ENCODE data around the gene HSPA2. TPM values are rescaled to one million over a fixed set of nuclear protein-coding genes. Genes with fewer than 3 reads are reported as not detected.
A peak's percentile ranks its signal among the peaks of the same experiment; 100 is the strongest.

The HSPA2 gene
- 1 to 10 TPM in 1 of 6 donors, under 1 TPM in 4, not detected in 1; 0.30 to 1.3 (median 0.36) TPM for polyA plus RNA-seq (ENCODE audit: low read depth in 6 of 6)

DNA sequence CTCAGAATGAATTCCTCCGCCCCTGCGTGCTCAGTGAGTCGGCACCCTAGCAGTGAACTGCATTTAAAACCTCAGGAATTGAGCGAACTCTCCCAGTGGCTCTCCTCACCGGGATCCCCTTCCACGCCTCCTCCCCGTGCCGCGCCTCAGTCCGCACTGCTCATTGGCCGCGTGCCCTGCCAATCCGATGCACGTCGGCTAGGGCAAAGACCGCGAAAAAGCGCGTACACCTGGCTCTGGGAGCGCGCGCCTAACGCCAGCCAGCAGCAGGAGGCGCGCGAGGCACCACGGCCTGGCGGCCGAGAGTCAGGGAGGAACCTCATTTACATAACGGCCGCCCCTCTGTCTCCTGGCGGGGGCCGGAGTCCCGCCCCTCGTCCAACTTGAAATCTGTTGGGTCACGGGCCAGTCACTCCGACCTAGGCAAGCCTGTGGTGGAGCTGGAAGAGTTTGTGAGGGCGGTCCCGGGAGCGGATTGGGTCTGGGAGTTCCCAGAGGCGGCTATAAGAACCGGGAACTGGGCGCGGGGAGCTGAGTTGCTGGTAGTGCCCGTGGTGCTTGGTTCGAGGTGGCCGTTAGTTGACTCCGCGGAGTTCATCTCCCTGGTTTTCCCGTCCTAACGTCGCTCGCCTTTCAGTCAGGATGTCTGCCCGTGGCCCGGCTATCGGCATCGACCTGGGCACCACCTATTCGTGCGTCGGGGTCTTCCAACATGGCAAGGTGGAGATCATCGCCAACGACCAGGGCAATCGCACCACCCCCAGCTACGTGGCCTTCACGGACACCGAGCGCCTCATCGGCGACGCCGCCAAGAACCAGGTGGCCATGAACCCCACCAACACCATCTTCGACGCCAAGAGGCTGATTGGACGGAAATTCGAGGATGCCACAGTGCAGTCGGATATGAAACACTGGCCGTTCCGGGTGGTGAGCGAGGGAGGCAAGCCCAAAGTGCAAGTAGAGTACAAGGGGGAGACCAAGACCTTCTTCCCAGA, at the start of gene HSPA2:
TSS of gene HSPA2 (plus strand) at position 534 of the 995 bp plus-strand sequence. CDS start at position 643, 109 bp downstream.
- H3K4me1 Mint-ChIP-seq = peaks cover 22 to 40% (median 40%) of the 10 kb centered on the region in 3 donors
- peak within 1 kb of the TSS; percentile 84 to 96 (median 94) for H3K27ac Mint-ChIP-seq
- peak within 1 kb of the TSS; percentile 91 to 100 (median 97) for H3K4me3 Mint-ChIP-seq
- peaks cover 6 to 17% (median 8%) of the 10 kb centered on the region in 7 donors for H3K9me3 Mint-ChIP-seq
- H3K36me3 Mint-ChIP-seq = peaks cover 0 to 11% of the 10 kb centered on the region in 2 donors
- ATAC-seq (ENCODE audit: low read depth in 2 of 2) = peak; percentile 90
- H3K27me3 Mint-ChIP-seq = peaks cover 0 to 24% (median 10%) of the 10 kb centered on the region in 3 donors
- DNase-seq = peak; percentile 94

DNA sequence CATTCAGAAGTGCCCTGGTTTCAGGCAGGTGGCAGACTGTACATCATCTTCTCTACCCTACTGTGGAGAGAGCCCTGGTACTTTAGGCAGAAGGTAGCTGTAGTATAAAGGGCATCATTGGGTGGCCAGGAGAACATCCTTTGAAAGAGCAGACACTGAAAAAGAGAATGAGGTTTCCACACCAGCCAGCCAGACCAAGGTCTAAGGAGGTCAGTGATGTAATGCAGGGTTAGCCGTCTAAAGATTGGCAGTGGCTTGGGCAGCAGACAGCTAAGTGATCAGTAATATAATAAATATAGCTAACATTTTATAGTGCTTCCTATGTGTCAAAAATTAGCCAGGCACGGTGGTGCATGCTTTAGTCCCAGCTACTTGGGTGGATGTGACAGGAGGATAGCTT, 48.9 kb upstream of the HSPA2 start:
- H3K36me3 Mint-ChIP-seq = peaks cover 7 to 14% of the 10 kb centered on the region in 2 donors

DNA sequence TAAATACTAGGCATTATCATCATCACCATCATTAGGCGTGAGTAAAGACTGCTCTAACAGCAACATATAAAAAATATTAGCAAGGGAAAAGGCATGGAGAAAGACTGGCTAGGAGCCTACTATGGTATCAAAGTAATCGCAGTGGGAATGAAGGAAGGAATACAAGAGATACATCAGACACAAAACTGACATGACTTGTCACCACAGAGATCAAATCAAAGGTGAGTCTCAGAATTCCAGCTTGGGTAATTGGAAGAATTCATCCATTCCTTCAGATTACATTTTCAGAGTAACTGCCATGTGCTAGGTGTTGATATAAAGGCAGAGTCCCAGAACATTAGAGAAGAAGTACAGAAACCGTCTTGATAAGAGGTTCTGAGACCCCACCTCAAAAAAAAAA, 47.1 kb upstream of the HSPA2 start:
- Mint-ChIP-seq H3K27ac (peak overlapping the region in 3 of 6 donors; percentile 24 to 70 (median 28)), H3K27me3 (no peaks in the 10 kb centered on the region), H3K9me3 (no peaks in the 10 kb centered on the region), H3K36me3 (peaks cover 2 to 10% of the 10 kb centered on the region in 2 donors), H3K4me3 (no peak overlapping the region), H3K4me1 (peaks cover 21 to 32% (median 25%) of the 10 kb centered on the region in 3 donors)
- ATAC-seq (ENCODE audit: low read depth in 2 of 2) = no peak
- no peak for DNase-seq

More for the DNA sequence above, 48.9 kb upstream of the HSPA2 start:
- peak overlapping the region in 1 of 6 donors; percentile 49 for H3K27ac Mint-ChIP-seq
- H3K4me3 Mint-ChIP-seq = no peak overlapping the region
- DNase-seq (no peak), ATAC-seq (ENCODE audit: low read depth in 2 of 2) (no peak)
- H3K9me3 Mint-ChIP-seq = no peaks in the 10 kb centered on the region
- H3K27me3 Mint-ChIP-seq = no peaks in the 10 kb centered on the region
- H3K4me1 Mint-ChIP-seq = peaks cover 21 to 26% (median 25%) of the 10 kb centered on the region in 3 donors

DNA sequence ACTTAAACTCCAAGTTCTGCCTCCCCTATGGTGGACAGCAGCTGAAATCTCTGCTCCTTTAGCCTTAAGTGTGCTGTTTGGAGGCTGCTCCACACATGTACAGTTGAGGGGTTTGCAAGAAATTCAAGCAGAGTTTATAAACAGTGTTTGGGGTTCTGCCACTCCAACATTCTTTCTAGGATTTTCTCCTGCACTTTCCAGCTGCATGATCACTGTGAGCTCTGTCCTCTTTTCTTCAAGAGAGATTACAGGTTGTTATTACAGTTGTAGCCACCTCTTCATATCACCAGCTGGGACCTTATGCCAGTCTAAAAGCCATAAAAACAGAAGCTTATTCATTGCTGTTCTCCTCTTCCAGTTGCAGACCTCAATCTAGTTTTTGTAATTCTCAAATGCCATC, 45.3 kb upstream of the HSPA2 start:
- no peak for ATAC-seq (ENCODE audit: low read depth in 2 of 2)
- no peak overlapping the region for H3K27ac Mint-ChIP-seq
- peak overlapping the region in 1 of 8 donors; percentile 6 for H3K4me3 Mint-ChIP-seq

DNA sequence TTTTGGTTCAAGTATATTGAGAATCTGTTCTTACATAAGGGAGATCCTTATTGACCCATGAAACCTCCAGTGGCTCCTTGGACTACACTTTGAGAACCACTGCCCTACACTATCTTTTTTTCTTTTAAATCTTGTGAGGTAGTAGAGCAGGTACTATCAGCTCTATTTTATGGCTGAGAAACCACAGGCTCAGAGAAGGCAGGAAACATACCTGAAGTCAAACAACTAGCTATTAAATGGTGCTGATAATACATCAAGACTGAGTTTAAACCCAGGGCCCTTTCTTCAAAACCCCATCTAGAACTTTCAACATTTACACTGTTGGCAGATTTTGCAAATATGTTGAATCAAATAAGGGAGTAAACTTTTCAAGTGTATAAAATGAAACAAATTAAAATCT, 43.8 kb upstream of the HSPA2 start:
- Mint-ChIP-seq H3K4me3 (no peak overlapping the region), H3K9me3 (no peaks in the 10 kb centered on the region), H3K27ac (no peak overlapping the region), H3K27me3 (no peaks in the 10 kb centered on the region), H3K36me3 (no peaks in the 10 kb centered on the region), H3K4me1 (peaks cover 23 to 46% (median 28%) of the 10 kb centered on the region in 3 donors)
- no peak for DNase-seq
- ATAC-seq (ENCODE audit: low read depth in 2 of 2) = no peak

More for the DNA sequence above, 45.3 kb upstream of the HSPA2 start:
- H3K36me3 Mint-ChIP-seq = peaks cover 0 to 7% of the 10 kb centered on the region in 2 donors
- H3K4me1 Mint-ChIP-seq = peaks cover 25 to 40% (median 31%) of the 10 kb centered on the region in 3 donors
- H3K9me3 Mint-ChIP-seq = no peaks in the 10 kb centered on the region
- DNase-seq = no peak
- H3K27me3 Mint-ChIP-seq = no peaks in the 10 kb centered on the region

DNA sequence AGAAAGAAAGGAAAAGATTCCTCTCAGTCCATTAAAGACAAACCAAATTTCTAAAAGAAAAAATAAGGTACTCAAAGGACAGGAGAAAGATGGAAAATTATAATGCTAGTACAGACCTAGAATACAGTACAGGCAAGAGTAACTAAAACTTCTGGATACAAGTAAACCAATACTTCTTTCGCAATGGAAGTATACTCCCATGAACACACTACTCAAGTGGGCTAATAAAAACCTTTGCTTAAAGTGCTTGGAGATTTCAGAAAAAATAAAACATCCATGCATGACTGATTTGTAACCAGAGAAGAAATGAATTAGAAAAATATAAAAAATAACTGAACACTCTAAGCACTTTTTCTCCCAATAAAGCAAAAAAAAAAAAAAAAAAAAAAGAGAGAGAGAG, 40.5 kb upstream of the HSPA2 start:
- Mint-ChIP-seq H3K4me3 (peak overlapping the region in 3 of 8 donors; percentile 20 to 54 (median 36)), H3K27ac (peak overlapping the region in 5 of 6 donors; percentile 17 to 99 (median 24)), H3K9me3 (no peaks in the 10 kb centered on the region), H3K27me3 (peaks cover 0 to 6% (median 0%) of the 10 kb centered on the region in 3 donors), H3K4me1 (peaks cover 30 to 51% (median 39%) of the 10 kb centered on the region in 3 donors), H3K36me3 (no peaks in the 10 kb centered on the region)
- ATAC-seq (ENCODE audit: low read depth in 2 of 2) = no peak
- DNase-seq = no peak

DNA sequence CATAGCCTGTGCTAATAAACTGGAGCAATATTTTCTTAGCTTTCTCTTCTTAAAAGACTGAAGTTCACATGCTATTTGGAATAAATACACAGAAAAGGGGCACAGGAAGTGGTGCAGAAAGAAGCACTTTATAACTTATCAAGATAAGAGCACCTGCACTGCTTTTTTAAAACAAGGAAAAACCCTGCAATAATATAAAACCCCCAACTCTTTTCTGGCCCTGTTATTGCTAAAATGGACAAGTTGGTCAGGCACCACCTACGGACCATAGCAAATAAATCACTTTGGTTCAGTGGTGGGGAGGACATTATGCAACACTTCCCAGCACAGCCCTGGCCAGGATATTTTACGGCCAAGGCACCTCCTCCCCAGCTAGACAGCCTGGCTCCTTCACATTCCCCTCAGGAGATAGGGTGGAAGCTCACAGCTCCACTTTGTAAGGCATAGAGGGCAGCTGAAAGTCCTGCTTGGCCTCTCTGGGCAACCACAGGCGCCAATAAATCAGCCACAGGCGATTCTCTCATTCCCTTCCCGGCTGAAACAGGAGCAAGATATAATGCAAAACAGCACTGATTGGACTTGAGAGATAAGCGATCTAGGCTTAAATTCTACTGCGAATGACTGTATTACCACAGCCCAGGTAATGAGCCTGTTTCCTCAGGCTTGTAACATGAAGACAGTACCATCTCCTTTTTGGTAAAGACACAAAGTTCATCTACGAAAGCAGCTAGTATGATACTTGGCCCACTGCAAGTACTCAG, 39.0 kb upstream of the HSPA2 start:
- Mint-ChIP-seq H3K4me3 (peak overlapping the region; percentile 47 to 99 (median 91)), H3K27ac (peak overlapping the region; percentile 71 to 99 (median 98)), H3K4me1 (peaks cover 42 to 60% (median 54%) of the 10 kb centered on the region in 3 donors), H3K9me3 (no peaks in the 10 kb centered on the region), H3K27me3 (peaks cover 0 to 6% (median 0%) of the 10 kb centered on the region in 3 donors), H3K36me3 (no peaks in the 10 kb centered on the region)
- no peak for DNase-seq
- ATAC-seq (ENCODE audit: low read depth in 2 of 2) = no peak

DNA sequence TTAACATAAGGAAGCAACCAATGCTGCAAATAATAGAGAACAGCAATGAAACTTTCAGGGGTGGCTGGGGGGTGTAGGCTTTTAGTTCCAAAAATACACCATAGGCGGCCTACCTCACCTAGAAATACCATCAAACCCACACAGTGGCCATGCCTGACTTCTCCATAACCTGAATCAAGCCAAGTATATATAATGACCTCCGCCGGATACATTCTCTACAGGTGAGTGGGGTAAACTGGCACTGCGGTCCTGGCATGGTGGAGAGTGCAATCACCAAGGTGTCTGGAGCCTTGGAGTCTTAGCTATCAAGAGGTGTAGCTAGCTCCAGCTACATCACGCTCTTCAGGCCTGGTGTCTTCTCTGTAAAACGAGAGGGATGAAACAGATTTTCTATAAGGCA, 38.1 kb upstream of the HSPA2 start:
- Mint-ChIP-seq H3K27me3 (peaks cover 0 to 6% (median 0%) of the 10 kb centered on the region in 3 donors), H3K36me3 (no peaks in the 10 kb centered on the region), H3K27ac (peak overlapping the region; percentile 94 to 99 (median 98)), H3K9me3 (no peaks in the 10 kb centered on the region), H3K4me3 (peak overlapping the region; percentile 88 to 99 (median 96)), H3K4me1 (peaks cover 51 to 64% (median 63%) of the 10 kb centered on the region in 3 donors)
- ATAC-seq (ENCODE audit: low read depth in 2 of 2) (no peak), DNase-seq (no peak)

DNA sequence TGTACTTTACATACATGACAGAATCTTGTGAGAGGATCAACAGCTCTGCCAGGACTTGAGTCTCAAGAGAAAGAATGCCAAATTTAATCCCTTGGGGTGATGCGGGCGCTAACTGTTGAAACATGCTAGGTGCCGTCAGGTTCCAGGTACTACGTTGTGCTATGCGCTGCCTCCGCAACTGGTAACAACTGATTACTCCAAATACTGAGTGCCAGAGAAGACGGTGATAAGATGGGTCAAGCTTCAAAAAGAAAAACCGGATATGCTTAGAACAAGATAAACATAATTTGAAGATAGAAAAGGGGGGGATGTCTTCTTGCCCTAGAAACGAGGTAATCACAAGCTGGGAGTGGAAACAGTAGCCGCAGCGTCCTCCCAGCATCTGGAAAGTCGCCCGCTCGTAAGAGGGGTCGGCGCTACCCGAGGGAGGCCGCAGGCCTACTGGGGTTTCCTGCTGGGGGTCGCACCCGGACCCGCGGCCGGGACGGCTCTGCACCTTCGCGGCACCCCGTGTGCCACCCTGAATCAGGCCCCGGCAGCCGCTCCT, 37.6 kb upstream of the HSPA2 start:
- H3K9me3 Mint-ChIP-seq = no peaks in the 10 kb centered on the region
- H3K36me3 Mint-ChIP-seq = no peaks in the 10 kb centered on the region
- peak overlapping the region; percentile 94 to 99 (median 98) for H3K27ac Mint-ChIP-seq
- peaks cover 53 to 68% (median 67%) of the 10 kb centered on the region in 3 donors for H3K4me1 Mint-ChIP-seq
- peaks cover 0 to 6% (median 0%) of the 10 kb centered on the region in 3 donors for H3K27me3 Mint-ChIP-seq
- DNase-seq (no peak), ATAC-seq (ENCODE audit: low read depth in 2 of 2) (no peak)
- peak overlapping the region; percentile 88 to 99 (median 96) for H3K4me3 Mint-ChIP-seq

DNA sequence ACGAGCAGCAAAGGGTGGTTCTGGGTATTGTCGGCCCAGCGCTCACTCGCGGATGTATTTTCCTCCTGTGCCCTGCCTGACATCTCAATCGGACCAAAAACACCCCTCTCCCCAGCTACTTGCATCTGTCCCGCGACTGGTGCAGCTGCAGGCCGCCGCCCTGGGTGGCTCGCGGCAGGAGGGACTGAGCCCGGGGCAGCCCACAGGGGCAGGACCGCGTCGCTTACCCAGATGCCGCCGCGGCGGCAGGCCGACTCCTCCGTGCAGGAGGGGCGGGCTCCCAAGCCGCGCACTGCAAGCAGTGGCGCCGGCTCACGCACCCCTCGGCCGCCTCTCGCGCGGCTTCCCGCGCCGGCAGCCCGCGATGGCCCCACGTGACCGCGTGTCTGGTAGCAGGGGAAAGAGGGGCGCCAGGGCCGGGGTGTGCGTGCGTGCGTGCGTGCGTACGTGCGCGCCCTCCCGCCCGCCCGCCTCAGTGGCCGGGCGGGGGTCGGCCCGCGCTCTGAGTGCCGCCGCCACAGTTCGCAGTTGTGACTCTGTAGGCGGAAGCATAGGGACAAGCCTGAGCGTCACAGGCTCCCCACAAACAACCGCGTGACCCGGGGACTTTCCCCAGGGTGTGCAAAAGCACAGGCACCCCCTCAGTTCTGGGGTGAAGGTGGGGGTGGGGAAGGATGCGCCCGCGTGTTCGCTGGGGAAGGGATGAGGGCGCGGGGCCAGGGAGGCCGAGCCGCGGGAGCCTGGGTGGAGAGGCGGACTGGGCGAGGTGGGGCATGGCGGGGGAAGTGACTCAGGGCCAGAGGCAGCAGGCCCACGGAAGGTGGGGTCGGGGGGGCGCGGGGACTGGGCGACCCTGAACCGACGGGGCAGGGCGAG, 36.9 kb upstream of the HSPA2 start, which contains the start of gene ZBTB25:
TSS of gene ZBTB25 (minus strand) at position 405 of the 876 bp plus-strand sequence. CDS start 13,305 bp downstream, outside the sequence.
- H3K27ac Mint-ChIP-seq = peak within 1 kb of the TSS; percentile 99 to 100 (median 100)
- DNase-seq (peak; percentile 99), ATAC-seq (ENCODE audit: low read depth in 2 of 2) (peak; percentile 65 to 66)
- H3K4me1 Mint-ChIP-seq = peaks cover 60 to 75% (median 74%) of the 10 kb centered on the region in 3 donors
- no peaks in the 10 kb centered on the region for H3K9me3 Mint-ChIP-seq
- no peaks in the 10 kb centered on the region for H3K36me3 Mint-ChIP-seq
- peak within 1 kb of the TSS; percentile 91 to 99 (median 96) for H3K4me3 Mint-ChIP-seq
- peaks cover 0 to 6% (median 0%) of the 10 kb centered on the region in 3 donors for H3K27me3 Mint-ChIP-seq

DNA sequence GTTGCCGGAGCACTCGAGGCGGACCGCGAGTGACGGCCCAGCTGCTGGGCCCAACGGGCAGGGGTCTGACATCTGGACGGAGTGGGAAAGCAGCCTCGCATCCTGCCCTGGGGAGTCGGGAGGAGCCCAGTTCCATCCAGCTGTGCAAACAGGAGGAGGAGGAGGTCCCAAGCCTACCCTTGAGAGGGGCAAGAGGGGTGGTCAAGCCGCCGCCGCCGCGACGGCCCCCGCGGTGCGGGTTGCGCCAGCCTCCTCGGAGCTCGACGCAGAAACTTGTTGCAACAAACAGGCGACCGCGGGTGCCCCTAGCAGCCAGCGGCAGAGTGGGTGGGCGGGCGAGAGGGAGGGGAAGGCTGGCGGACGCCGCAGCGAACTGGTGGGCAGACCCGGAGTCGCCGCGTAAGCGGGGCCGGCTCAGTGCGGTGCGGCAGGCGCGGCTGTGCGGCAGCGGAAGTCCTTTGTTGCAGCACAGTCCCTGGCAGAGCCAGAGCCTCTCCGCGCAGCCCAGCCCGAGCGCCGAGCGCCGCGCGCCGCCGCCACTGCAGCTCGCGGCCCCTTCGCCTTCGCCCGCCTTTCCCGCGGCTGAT, 36.1 kb upstream of the HSPA2 start, which contains the start of gene ZBTB1:
TSS of gene ZBTB1 (plus strand) at position 461 of the 587 bp plus-strand sequence. CDS start 16,735 bp downstream, outside the sequence.
- ATAC-seq (ENCODE audit: low read depth in 2 of 2) (peak; percentile 43 to 44), DNase-seq (peak; percentile 88)
- peaks cover 0 to 6% (median 0%) of the 10 kb centered on the region in 3 donors for H3K27me3 Mint-ChIP-seq
- no peaks in the 10 kb centered on the region for H3K36me3 Mint-ChIP-seq
- peak within 1 kb of the TSS; percentile 99 to 100 (median 100) for H3K27ac Mint-ChIP-seq
- peaks cover 66 to 82% (median 76%) of the 10 kb centered on the region in 3 donors for H3K4me1 Mint-ChIP-seq
- H3K4me3 Mint-ChIP-seq = peak within 1 kb of the TSS; percentile 91 to 99 (median 95)
- no peaks in the 10 kb centered on the region for H3K9me3 Mint-ChIP-seq

All from naive B cell (primary cell).